GM08714 (cell line): ENCODE results near the gene SEC24D.
A peak's percentile ranks its signal among the peaks of the same experiment; 100 is the strongest.

Experiments used
- H3K4me3 ChIP-seq: fragments of 200-500 bp; sonication (Bioruptor generic); 2 replicates; pipeline ENCODE4 v1.5.1; 2014; ENCODE audit warnings: mild to moderate bottlenecking, low read length, inconsistent platforms
- ZNF274 ChIP-seq: IDR thresholded peaks from 2 replicates; pipeline ENCODE4 v1.6.1; 2012; ENCODE audit warnings: mild to moderate bottlenecking, low read depth, low read length

The SEC24D gene

GRCh38 chr4:118857760-118858159, 21.8 kb upstream of the SEC24D start:
- H3K4me3 ChIP-seq, result no peak overlapping the region
- TF ChIP-seq ZNF274, result no peak

GRCh38 chr4:118850488-118851173, 14.7 kb upstream of the SEC24D start:
- peak overlapping the region; percentile 90 for H3K4me3 ChIP-seq
- TF ChIP-seq ZNF274, result no peak

GRCh38 chr4:118849867-118850487, 14.1 kb upstream of the SEC24D start:
- TF ChIP-seq ZNF274, result no peak
- peak overlapping the region; percentile 90 for H3K4me3 ChIP-seq

GRCh38 chr4:118848901-118849300, 13.0 kb upstream of the SEC24D start:
- no peak for TF ChIP-seq ZNF274
- no peak overlapping the region for H3K4me3 ChIP-seq

GRCh38 chr4:118848242-118848641, 12.3 kb upstream of the SEC24D start:
- no peak for TF ChIP-seq ZNF274
- no peak overlapping the region for H3K4me3 ChIP-seq

GRCh38 chr4:118846979-118847378, 11.1 kb upstream of the SEC24D start:
- no peak overlapping the region for H3K4me3 ChIP-seq
- TF ChIP-seq ZNF274, result no peak

- no peak overlapping the region for H3K4me3 ChIP-seq
These were observed 9.7 kb upstream of the SEC24D start for GRCh38 chr4:118845552-118846050.

GRCh38 chr4:118843237-118843636, 7.3 kb upstream of the SEC24D start:
- TF ChIP-seq ZNF274, result no peak
- H3K4me3 ChIP-seq, result no peak overlapping the region

More at GRCh38 chr4:118845552-118846050, 9.7 kb upstream of the SEC24D start:
- TF ChIP-seq ZNF274, result no peak

- no peak overlapping the region for H3K4me3 ChIP-seq
- TF ChIP-seq ZNF274, result no peak
These were observed 6.1 kb upstream of the SEC24D start for GRCh38 chr4:118842055-118842454.

GRCh38 chr4:118839221-118839927, 3.4 kb upstream of the SEC24D start:
- H3K4me3 ChIP-seq, result no peak overlapping the region
- no peak for TF ChIP-seq ZNF274

GRCh38 chr4:118837121-118837507, 1.2 kb upstream of the SEC24D start:
- H3K4me3 ChIP-seq, result no peak overlapping the region
- no peak for TF ChIP-seq ZNF274

- no peak for TF ChIP-seq ZNF274
- peak overlapping the region; percentile 96 for H3K4me3 ChIP-seq
These were observed 585 bp upstream of the SEC24D start for GRCh38 chr4:118836301-118837120.

- H3K4me3 ChIP-seq, result peak overlapping the region; percentile 96
- no peak for TF ChIP-seq ZNF274
These were observed 861 bp downstream of the SEC24D start for GRCh38 chr4:118834960-118835569.

- no peak overlapping the region; the same call in 1 of the 2 replicates for H3K4me3 ChIP-seq
- no peak for TF ChIP-seq ZNF274
These were observed 1.9 kb downstream of the SEC24D start for GRCh38 chr4:118834070-118834469.
